Measurements from ENCODE around the gene DDX5.

Gene DDX5

DNA sequence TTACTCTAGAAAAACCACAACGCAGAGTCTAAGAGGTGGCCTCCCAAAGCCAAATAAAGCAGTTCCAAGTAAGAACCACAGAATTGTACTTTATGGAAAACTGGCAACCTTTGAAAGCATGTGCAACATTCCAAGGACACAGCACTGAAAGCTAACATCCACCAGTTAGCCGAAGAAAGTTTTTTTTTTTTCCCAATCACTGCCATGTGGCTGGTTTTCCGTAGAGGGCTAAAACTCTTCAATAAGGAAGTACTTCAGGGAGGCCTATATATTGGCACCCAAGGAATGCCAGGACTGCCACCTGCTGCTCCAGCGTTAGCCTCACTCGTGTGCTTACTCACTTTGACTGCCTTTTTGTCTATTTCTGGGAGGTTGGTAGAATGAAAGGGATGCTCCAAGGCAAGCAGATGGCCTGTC, 25.9 kb upstream of the DDX5 start:
- DNase-seq, result no peak
- H3K4me3 Mint-ChIP-seq, result no peak overlapping the region
- H3K36me3 Mint-ChIP-seq (ENCODE audit: low read depth), result peaks cover 100% of the 10 kb centered on the region
- no peaks in the 10 kb centered on the region for H3K27me3 Mint-ChIP-seq
- H3K27ac Mint-ChIP-seq, result peak overlapping the region; percentile 79
- no peaks in the 10 kb centered on the region for H3K9me3 Mint-ChIP-seq
- H3K4me1 Mint-ChIP-seq (ENCODE audit: low read depth), result no peaks in the 10 kb centered on the region

DNA sequence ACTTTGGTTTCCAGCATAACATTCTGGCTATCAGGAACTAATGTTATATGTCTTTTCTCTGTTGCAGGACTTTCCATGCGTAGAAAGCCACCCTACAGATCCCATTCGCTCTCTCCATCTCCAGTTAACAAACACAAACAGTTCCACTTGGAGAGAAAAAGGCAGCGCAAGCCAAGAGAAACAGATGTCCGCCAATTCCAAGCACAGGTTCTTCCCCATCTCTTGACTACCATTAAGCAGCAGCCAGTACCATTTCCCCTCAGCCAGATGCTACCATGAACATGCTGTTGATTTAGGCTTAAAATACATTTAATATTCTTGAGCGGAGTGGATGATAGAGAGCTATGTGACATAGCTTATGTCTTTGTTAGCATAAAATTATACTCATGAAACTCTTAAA, 23.1 kb upstream of the DDX5 start:
- Mint-ChIP-seq H3K27ac (peak overlapping the region; percentile 8), H3K4me1 (ENCODE audit: low read depth) (no peaks in the 10 kb centered on the region), H3K4me3 (no peak overlapping the region), H3K27me3 (no peaks in the 10 kb centered on the region), H3K9me3 (no peaks in the 10 kb centered on the region), H3K36me3 (ENCODE audit: low read depth) (peaks cover 93% of the 10 kb centered on the region)
- DNase-seq, result no peak

DNA sequence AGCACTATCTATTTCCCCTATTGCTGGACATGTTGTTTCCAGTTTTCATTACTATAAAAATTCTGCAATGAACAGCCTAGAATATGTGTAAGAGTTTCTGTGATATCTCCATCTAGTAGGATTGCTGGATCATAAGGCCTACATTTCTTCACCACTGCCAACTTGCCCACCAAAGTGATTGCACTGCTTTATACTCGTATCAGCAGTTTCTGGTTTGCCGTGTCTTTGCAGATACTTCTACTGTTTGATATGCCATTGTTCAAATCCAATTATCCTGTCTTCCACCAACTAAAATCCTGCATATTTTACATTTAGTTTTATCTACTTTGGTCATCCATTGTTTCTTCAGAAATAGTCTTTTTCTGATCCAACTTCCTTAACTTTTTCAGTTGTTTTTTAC, 21.8 kb upstream of the DDX5 start:
- Mint-ChIP-seq H3K27me3 (no peaks in the 10 kb centered on the region), H3K4me1 (ENCODE audit: low read depth) (no peaks in the 10 kb centered on the region), H3K27ac (peak overlapping the region; percentile 4), H3K4me3 (no peak overlapping the region), H3K36me3 (ENCODE audit: low read depth) (peaks cover 91% of the 10 kb centered on the region), H3K9me3 (no peaks in the 10 kb centered on the region)
- no peak for DNase-seq

DNA sequence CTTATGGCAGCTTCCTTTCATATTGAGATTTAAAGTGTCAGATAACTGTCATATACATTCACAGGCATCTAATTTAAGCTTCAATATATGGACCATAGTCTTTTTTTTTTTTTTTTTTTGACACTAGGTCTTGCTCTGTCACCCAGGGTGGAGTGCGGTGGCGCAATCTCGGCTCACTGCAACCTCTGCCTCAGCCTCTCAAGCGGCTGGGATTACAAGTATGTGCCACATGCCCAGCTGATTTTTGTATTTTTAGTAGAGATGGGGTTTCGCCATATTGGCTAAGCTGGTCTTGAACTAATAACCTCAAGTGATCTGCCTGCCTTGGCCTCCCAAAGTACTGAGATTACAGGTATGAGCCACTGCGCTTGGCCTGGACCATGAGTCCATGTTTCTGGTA, 14.3 kb upstream of the DDX5 start:
- Mint-ChIP-seq H3K27ac (no peak overlapping the region), H3K4me1 (ENCODE audit: low read depth) (peaks cover 10% of the 10 kb centered on the region), H3K4me3 (no peak overlapping the region), H3K36me3 (ENCODE audit: low read depth) (peaks cover 84% of the 10 kb centered on the region), H3K27me3 (no peaks in the 10 kb centered on the region), H3K9me3 (no peaks in the 10 kb centered on the region)
- DNase-seq, result no peak

DNA sequence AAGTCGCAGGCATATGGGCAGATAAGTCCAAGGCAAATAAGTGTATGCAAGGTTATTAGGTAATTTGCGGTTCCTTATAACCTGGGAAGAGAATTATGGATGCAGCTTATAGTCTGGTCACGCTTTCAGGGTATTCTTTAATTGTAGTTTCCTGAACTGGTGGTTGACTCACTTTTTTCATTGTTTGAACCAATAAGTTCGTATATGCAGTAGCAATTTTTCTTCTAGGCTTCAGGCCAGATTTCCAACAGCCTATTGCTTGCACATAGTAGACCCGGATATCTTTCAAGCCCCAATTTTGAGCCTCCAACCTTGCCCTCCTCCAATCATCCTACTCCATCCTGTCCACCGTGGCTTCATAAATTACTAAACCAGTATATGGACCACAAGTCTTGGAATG, 13.5 kb upstream of the DDX5 start:
- peaks cover 86% of the 10 kb centered on the region for H3K36me3 Mint-ChIP-seq (ENCODE audit: low read depth)
- DNase-seq, result no peak
- H3K4me1 Mint-ChIP-seq (ENCODE audit: low read depth), result peaks cover 16% of the 10 kb centered on the region
- H3K27ac Mint-ChIP-seq, result no peak overlapping the region
- H3K27me3 Mint-ChIP-seq, result no peaks in the 10 kb centered on the region
- H3K4me3 Mint-ChIP-seq, result no peak overlapping the region
- no peaks in the 10 kb centered on the region for H3K9me3 Mint-ChIP-seq

DNA sequence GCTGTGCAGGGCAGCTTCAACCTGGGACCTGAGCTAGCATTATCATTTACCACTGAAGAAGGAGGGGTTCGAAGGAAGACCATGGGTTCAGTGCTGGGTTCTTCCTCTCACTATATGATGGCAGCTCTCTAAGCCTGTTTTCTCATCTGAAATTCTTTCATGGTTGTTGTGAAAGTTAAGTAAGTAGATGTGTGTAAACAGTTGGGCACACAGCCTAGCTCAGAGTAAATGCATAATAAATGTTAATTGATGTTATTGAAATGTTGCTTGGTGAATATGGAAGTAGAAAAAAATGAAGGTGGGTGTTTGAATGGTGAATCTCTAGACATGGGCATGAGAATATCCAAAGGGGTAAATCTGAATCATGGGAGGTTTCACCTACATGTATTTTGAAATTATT, 9.7 kb upstream of the DDX5 start:
- no peaks in the 10 kb centered on the region for H3K27me3 Mint-ChIP-seq
- no peak for DNase-seq
- no peak overlapping the region for H3K4me3 Mint-ChIP-seq
- peaks cover 32% of the 10 kb centered on the region for H3K4me1 Mint-ChIP-seq (ENCODE audit: low read depth)
- peaks cover 92% of the 10 kb centered on the region for H3K36me3 Mint-ChIP-seq (ENCODE audit: low read depth)
- no peaks in the 10 kb centered on the region for H3K9me3 Mint-ChIP-seq
- peak overlapping the region; percentile 36 for H3K27ac Mint-ChIP-seq

DNA sequence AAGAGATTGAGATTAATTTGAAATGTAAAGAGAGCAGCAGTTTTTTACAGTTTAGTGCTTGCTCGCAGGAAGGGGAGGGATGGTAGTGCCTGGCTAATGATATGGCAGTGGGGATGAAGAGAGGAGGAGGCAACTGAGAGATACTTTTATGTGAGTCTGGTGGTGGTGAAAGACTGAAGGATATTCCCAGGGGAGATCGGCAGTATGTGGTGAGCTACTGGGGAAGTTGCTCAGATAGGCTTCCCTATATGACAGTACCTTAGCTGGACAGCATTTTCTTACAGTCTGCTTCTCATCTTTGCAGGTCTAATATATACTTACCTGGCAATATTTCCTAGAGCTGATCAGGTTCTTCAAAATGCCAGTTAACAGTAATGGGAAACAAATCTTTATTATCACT, 9.3 kb upstream of the DDX5 start:
- no peak overlapping the region for H3K4me3 Mint-ChIP-seq

DNA sequence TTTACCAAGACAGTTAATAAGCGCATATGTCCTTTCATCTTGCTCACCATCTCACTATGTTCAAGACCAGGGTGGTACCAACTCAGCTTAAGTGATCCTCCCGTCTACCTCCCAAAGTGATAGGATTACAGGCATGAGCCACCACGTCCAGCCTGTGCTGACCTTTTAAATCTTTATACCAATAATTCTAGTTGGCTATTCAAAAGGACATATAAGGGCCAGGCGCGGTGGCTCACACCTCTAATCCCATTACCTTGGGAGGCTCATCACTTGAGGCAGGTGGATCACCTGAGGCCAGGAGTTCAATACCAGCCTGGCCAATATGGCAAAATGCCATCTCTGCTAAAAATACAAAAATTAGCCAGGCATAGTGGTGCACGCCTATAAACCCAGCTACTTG, 3.1 kb upstream of the DDX5 start:
- Mint-ChIP-seq H3K27ac (no peak overlapping the region), H3K27me3 (no peaks in the 10 kb centered on the region), H3K4me3 (no peak overlapping the region), H3K9me3 (no peaks in the 10 kb centered on the region), H3K36me3 (ENCODE audit: low read depth) (peaks cover 90% of the 10 kb centered on the region), H3K4me1 (ENCODE audit: low read depth) (peaks cover 39% of the 10 kb centered on the region)
- no peak for DNase-seq

More for the DNA sequence above, 9.3 kb upstream of the DDX5 start:
- Mint-ChIP-seq H3K27me3 (no peaks in the 10 kb centered on the region), H3K36me3 (ENCODE audit: low read depth) (peaks cover 92% of the 10 kb centered on the region), H3K4me1 (ENCODE audit: low read depth) (peaks cover 32% of the 10 kb centered on the region), H3K9me3 (no peaks in the 10 kb centered on the region), H3K27ac (peak overlapping the region; percentile 36)
- no peak for DNase-seq

DNA sequence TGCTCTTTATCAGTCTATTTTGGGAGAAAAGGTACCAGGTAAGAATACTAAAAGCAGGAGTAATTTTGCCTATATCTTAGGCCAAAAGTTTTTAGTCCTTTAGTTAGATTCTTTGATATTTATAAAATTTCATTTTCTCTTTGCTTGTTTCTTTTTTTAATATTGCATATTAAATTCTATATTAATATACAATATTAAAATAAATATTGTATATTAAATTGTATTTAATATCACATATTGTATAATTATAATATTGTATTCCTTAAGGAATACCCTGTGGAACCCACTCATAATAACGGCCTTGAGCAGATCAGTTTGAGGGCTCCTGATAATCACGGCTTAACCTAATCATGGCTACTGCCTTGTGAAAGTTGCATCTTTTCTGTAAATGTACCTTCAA, 2.6 kb upstream of the DDX5 start:
- H3K4me1 Mint-ChIP-seq (ENCODE audit: low read depth), result peaks cover 42% of the 10 kb centered on the region

DNA sequence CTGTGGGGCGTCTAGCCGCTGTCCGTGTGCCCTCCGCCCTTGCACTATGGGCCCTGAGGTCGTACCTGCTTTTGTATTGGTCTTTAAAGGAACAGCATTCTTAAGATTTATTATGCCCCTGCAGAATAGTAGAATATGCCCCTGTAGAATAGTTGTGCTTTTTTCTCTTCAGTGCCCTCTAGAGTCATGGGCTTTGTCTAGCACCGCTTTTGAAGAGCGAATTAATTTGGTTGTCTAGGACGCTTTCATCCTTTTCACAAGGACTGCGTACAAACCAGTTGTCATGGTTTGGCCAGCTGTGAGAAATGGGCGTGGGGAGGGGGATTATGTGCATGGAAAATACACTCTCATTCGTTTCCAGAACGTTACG, 1.3 kb upstream of the DDX5 start:
- peak overlapping the region; percentile 100 for H3K27ac Mint-ChIP-seq
- H3K4me1 Mint-ChIP-seq (ENCODE audit: low read depth), result peaks cover 48% of the 10 kb centered on the region
- H3K36me3 Mint-ChIP-seq (ENCODE audit: low read depth), result peaks cover 90% of the 10 kb centered on the region
- DNase-seq, result peak; percentile 35
- no peaks in the 10 kb centered on the region for H3K9me3 Mint-ChIP-seq
- H3K4me3 Mint-ChIP-seq, result peak overlapping the region; percentile 98
- no peaks in the 10 kb centered on the region for H3K27me3 Mint-ChIP-seq

More for the DNA sequence above, 2.6 kb upstream of the DDX5 start:
- peaks cover 90% of the 10 kb centered on the region for H3K36me3 Mint-ChIP-seq (ENCODE audit: low read depth)
- no peak for DNase-seq
- no peaks in the 10 kb centered on the region for H3K27me3 Mint-ChIP-seq
- no peaks in the 10 kb centered on the region for H3K9me3 Mint-ChIP-seq
- H3K4me3 Mint-ChIP-seq, result peak overlapping the region; percentile 98
- H3K27ac Mint-ChIP-seq, result peak overlapping the region; percentile 57

DNA sequence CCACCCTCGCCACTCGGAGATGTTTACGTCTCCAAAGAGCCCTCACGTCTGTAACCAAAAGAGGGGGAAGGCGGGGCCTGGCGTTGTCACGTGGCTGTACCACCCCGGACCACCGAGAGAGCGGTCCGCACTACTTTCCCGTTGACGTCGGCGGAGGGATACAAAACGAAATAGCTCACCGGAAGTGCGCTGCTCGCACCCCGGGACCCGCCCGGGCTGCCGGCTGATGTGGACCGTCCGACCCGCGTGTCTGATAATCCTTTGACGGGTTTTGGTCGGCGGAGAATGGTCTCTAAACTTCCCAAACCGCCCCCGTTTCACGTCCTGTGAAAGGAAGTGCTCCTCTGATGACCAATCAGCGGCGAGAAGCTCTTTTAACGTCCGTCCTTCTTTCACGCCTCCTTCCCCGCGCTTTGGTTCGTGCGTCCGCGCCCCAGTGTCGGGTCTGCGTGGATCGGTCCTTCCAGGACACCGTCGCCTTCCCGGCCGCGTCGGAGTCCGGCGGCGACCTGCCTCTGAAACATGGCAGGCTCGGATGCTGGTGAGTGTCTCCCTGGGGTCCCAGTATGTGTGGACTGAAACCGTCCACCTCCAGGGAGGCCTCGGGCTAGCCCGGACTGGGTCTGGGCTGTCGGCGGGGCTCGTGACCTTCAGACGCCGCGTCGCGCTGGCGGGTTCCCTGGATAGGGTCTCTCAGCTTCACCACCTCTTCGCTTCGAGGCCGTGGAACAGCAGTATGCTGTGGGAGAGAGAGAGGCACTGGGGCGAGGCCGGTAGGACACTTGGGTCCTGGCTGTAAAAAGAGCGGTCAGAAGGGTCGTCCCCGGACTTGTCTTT, 705 bp upstream of the DDX5 start, which contains the start of gene CEP95:
Gene CEP95, plus strand, starts transcription at position 402 of the 837 bp plus-strand sequence. Its CDS starts 121 bp downstream, at position 523.
- H3K4me1 Mint-ChIP-seq (ENCODE audit: low read depth), result peaks cover 50% of the 10 kb centered on the region

DNA sequence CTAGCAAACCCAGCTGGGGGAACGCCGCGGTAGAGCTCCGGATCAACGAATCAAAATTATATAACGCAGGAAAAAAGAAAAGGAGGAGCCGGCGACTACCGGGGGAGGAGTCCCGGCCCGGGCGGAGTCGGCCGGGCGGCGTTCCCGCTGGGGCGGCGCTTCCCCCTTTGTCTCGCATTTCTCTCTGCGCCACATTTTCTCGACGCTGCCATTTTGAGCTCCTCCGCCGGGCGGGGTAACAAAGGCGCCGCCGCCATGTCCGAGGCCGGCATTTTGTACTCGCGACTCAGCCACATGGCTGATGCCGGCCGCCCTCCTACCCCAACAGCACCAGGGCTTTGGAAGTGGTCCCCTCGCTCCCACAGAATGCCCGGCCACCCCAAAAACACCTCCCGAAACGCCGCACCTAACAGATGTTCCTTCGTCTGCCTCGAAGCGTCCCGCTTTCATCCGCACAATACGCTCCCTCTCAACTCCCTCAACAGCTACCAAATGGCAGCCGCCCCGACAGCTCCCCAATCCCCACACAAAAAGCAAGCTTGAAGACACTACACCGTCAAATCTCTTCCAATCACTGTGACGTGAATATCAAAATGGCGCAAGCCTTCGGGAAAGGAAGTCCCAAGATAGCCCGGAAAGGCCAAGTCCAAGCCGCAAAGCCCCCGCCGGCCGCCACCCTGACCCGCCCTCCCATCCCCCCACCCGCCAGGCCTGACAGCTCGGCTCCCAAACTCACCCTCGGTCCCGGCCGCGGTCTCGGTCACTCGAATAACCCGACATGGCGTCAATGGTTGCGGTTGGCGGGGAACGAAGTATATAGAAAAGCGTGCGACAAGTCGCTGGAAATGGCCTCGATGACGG, 519 bp downstream of the DDX5 start:
- Mint-ChIP-seq H3K4me3 (peak overlapping the region; percentile 98), H3K4me1 (ENCODE audit: low read depth) (peaks cover 60% of the 10 kb centered on the region), H3K27ac (peak overlapping the region; percentile 100), H3K27me3 (no peaks in the 10 kb centered on the region), H3K36me3 (ENCODE audit: low read depth) (peaks cover 91% of the 10 kb centered on the region), H3K9me3 (no peaks in the 10 kb centered on the region)
- DNase-seq, result peak; percentile 87

More for the DNA sequence above, 705 bp upstream of the DDX5 start, which contains the start of gene CEP95:
- Mint-ChIP-seq H3K4me3 (peak within 1 kb of the TSS; percentile 98), H3K27me3 (no peaks in the 10 kb centered on the region), H3K27ac (peak within 1 kb of the TSS; percentile 100), H3K36me3 (ENCODE audit: low read depth) (peaks cover 91% of the 10 kb centered on the region), H3K9me3 (no peaks in the 10 kb centered on the region)
- peak; percentile 96 for DNase-seq

DNA sequence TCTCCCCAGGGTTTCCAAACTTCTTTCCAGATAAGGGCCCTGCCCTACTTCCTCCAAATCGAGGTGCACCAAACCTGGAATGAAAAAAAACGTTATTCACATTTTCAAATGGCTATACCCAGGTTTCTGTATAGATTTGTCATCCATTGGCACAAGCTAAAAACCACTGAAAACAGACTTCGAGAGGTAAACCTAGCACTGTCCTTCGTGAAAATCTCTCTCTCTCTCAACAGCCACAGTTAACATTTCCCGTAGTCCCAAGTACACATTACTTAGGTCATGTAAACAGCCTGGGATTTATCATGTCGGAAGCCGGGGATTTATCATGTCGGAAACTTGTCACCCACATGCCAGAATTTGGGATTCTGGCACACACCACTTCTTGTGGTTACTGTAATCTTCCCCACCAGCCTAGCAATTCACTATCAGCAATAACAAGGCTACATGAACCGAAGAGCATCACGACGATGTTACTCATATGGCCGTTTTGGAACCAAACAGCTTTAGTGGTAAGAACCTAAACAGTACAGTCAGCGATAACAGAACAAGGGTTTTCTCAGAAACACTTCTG, 1.2 kb downstream of the DDX5 start:
- H3K27ac Mint-ChIP-seq, result peak overlapping the region; percentile 100
- no peaks in the 10 kb centered on the region for H3K9me3 Mint-ChIP-seq
- no peak for DNase-seq
- H3K27me3 Mint-ChIP-seq, result no peaks in the 10 kb centered on the region
- peaks cover 91% of the 10 kb centered on the region for H3K36me3 Mint-ChIP-seq (ENCODE audit: low read depth)
- H3K4me3 Mint-ChIP-seq, result peak overlapping the region; percentile 98
- H3K4me1 Mint-ChIP-seq (ENCODE audit: low read depth), result peaks cover 65% of the 10 kb centered on the region
